ENCODE results near the gene KCNJ6. TPM values are rescaled to one million over a fixed set of nuclear protein-coding genes. Genes with fewer than 3 reads are reported as not detected.

The KCNJ6 gene
- total RNA-seq, 1 experiment from 2014 or later: 1.2 TPM

DNA sequence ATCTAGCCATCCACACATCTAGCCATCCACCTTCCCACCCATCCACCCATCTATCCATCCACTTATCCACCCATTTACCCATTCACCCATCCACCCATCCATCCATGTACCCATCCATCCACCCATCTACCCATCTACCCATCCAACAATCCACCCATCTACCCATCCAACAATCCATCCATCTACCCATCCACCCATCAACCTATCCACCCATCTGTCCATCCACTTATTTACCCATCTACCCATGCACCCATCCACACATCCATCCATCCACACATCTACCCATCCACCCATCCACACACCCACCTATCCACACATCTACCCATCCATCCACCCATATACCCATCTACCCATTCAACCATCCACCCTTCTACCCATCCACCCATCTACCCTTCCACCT lies 311.3 kb downstream of the KCNJ6 start:
- Histone ChIP-seq H4K20me1 (ENCODE audit: control insufficient read depth, insufficient read depth, insufficient read length) (no peaks in the 10 kb centered on the region), H2BK5ac (ENCODE audit: insufficient read length, low read length) (no peak overlapping the region), H3K9ac (ENCODE audit: extremely low read depth, insufficient read length, low read length) (no peak overlapping the region), H3T11ph (ENCODE audit: low read length) (no peak overlapping the region), H3K27me3 (ENCODE audit: insufficient read depth, low read length) (no peaks in the 10 kb centered on the region), H3K23ac (ENCODE audit: insufficient read length, low read depth, low read length) (no peak overlapping the region), H3K79me1 (ENCODE audit: insufficient read depth, low read depth, low read length, poor library complexity, severe bottlenecking) (no peaks in the 10 kb centered on the region), H2AFZ (ENCODE audit: low read length) (no peak overlapping the region), H2BK120ac (ENCODE audit: low read depth, low read length, poor library complexity, severe bottlenecking) (no peak overlapping the region), H4K91ac (ENCODE audit: insufficient read length, low read depth, low read length) (no peak overlapping the region), H4K5ac (ENCODE audit: insufficient read length, low read depth, low read length) (no peak overlapping the region), H3K4me1 (ENCODE audit: insufficient read depth, low read length) (no peaks in the 10 kb centered on the region), H3K4me2 (ENCODE audit: insufficient read depth, insufficient read length, low read length) (no peak overlapping the region), H3K4ac (ENCODE audit: low read depth, low read length) (no peak overlapping the region), H3K27ac (ENCODE audit: insufficient read length, low read depth, low read length) (no peak overlapping the region), H3K56ac (ENCODE audit: insufficient read length, low read depth, low read length) (no peak overlapping the region), H3K18ac (ENCODE audit: insufficient read length, low read depth, low read length) (no peak overlapping the region), H3K79me2 (ENCODE audit: insufficient read depth, low read length) (no peaks in the 10 kb centered on the region), H3K23me2 (ENCODE audit: insufficient read length, low read depth, low read length, poor library complexity, severe bottlenecking) (no peaks in the 10 kb centered on the region), H3K14ac (ENCODE audit: insufficient read depth, low read length) (no peak overlapping the region), H2BK15ac (ENCODE audit: low read depth, low read length) (no peak overlapping the region), H2BK20ac (ENCODE audit: low read depth, low read length, poor library complexity, severe bottlenecking) (no peak overlapping the region), H4K8ac (replicated peaks; ENCODE audit: insufficient read length, low read depth, low read length) (no peak overlapping the region), H3K9me3 (ENCODE audit: control insufficient read depth, low read depth, low read length) (no peaks in the 10 kb centered on the region), H2BK12ac (ENCODE audit: insufficient read length, low read depth, low read length) (no peak overlapping the region), H2AK5ac (ENCODE audit: insufficient read length, low read length) (no peak overlapping the region)
- Mint-ChIP-seq H3K4me3 (no peak overlapping the region), H3K36me3 (ENCODE audit: insufficient read depth in 1 of 3, low read depth in 3 of 3) (peaks cover 0 to 1% (median 0%) of the 10 kb centered on the region in 3 experiments; a peak in 1 of 7 replicates), H3K9me3 (no peaks in the 10 kb centered on the region), H3K27me3 (ENCODE audit: low read depth) (peaks cover 1% of the 10 kb centered on the region; the same call in 1 of the 2 replicates), H3K4me1 (no peaks in the 10 kb centered on the region), H3K27ac (no peak overlapping the region; a peak in 1 of 7 replicates)
- DNase-seq: no peak
- TF ChIP-seq, protein P1, sequence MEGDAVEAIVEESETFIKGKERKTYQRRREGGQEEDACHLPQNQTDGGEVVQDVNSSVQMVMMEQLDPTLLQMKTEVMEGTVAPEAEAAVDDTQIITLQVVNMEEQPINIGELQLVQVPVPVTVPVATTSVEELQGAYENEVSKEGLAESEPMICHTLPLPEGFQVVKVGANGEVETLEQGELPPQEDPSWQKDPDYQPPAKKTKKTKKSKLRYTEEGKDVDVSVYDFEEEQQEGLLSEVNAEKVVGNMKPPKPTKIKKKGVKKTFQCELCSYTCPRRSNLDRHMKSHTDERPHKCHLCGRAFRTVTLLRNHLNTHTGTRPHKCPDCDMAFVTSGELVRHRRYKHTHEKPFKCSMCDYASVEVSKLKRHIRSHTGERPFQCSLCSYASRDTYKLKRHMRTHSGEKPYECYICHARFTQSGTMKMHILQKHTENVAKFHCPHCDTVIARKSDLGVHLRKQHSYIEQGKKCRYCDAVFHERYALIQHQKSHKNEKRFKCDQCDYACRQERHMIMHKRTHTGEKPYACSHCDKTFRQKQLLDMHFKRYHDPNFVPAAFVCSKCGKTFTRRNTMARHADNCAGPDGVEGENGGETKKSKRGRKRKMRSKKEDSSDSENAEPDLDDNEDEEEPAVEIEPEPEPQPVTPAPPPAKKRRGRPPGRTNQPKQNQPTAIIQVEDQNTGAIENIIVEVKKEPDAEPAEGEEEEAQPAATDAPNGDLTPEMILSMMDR (conservative IDR thresholded peaks at IDR 0.05): no peak

Measured in H9 (cell line).